Measurements from ENCODE around the gene XIRP1.

- no peak for TF ChIP-seq CTCF (IDR thresholded peaks at IDR 0.05)
- no peak for TF ChIP-seq POLR2AphosphoS5 (IDR thresholded peaks at IDR 0.05)
- no peak for TF ChIP-seq POLR2A (IDR thresholded peaks at IDR 0.05)
Measured at GRCh38 chr3:39180183-39180545, 12.2 kb downstream of the XIRP1 start.
